Calu3 (cell line): ENCODE data around the gene RGS17. TPM values are rescaled to one million over a fixed set of nuclear protein-coding genes. Genes with fewer than 3 reads are reported as not detected.
A peak's percentile ranks its signal among the peaks of the same experiment; 100 is the strongest.
"Not testable (repeated sequence)": the region's sequence is repeated elsewhere in the genome, so short reads cannot be mapped to it uniquely, and the experiment has no call there.

Experiments
- BruUV-seq: library from RNA; stranded (reverse); fragments of 400-500 nt; replicated peaks from 2 replicates; lab custom pipeline; 2021; lab: Mats Ljungman, UMichigan
- CTCF ChIA-PET: fragments of 300-600 bp; sonication (Branson Sonifier 250); formaldehyde crosslinking; loops from one replicate; lab custom pipeline; 2022; ENCODE audit warnings: antibody characterized with exemption; lab: Charles Lee
- DNase-seq: peaks from one replicate; pipeline ENCODE4 v3.0.0; 2022
- H3K27ac Mint-ChIP-seq: one replicate; pipeline ENCODE4 v1.8.0; 2022; ENCODE audit warnings: mixed read lengths; ENCODE audit not compliant: unreplicated experiment
- H3K27me3 Mint-ChIP-seq: one replicate; pipeline ENCODE4 v1.8.0; 2022; ENCODE audit warnings: mixed read lengths; ENCODE audit not compliant: unreplicated experiment
- H3K36me3 Mint-ChIP-seq: one replicate; pipeline ENCODE4 v1.8.0; 2022; ENCODE audit warnings: mild to moderate bottlenecking, moderate library complexity, mixed read lengths; ENCODE audit not compliant: insufficient read depth, unreplicated experiment
- H3K4me1 Mint-ChIP-seq: one replicate; pipeline ENCODE4 v1.8.0; 2022; ENCODE audit warnings: mild to moderate bottlenecking, low read depth, mixed read lengths; ENCODE audit not compliant: unreplicated experiment
- H3K4me3 Mint-ChIP-seq: one replicate; pipeline ENCODE4 v1.8.0; 2022; ENCODE audit warnings: mild to moderate bottlenecking, low read depth, moderate library complexity, mixed read lengths; ENCODE audit not compliant: unreplicated experiment
- H3K9me3 Mint-ChIP-seq: one replicate; pipeline ENCODE4 v1.8.0; 2022; ENCODE audit warnings: low read depth, mixed read lengths; ENCODE audit not compliant: unreplicated experiment
- CTCF ChIP-seq: fragments of 200-600 bp; IDR thresholded peaks from one replicate; pipeline ENCODE4 v1.8.0; 2022; ENCODE audit warnings: antibody characterized with exemption; ENCODE audit not compliant: unreplicated experiment
- intact Hi-C: fragments of 100-400 bp; cut with micrococcal nuclease; formaldehyde crosslinking; loops from one replicate; pipeline ENCODE4 v1.10.0; 2022; ENCODE audit not compliant: unreplicated experiment
- total RNA-seq: library from RNA; stranded (reverse); gene quantifications from 2 replicates; pipeline ENCODE4 v1.2.3, GENCODE V29; 2022

The RGS17 gene
- total RNA-seq, 1 experiment from 2014 or later: 0.78 TPM

- TF ChIP-seq CTCF: no peak
- Mint-ChIP-seq H3K27me3 (no peaks in the 10 kb centered on the region), H3K4me1 (peaks cover 19% of the 10 kb centered on the region), H3K36me3 (peaks cover 27% of the 10 kb centered on the region), H3K9me3 (no peaks in the 10 kb centered on the region), H3K4me3 (peak within 1 kb of the TSS; percentile 94), H3K27ac (peak within 1 kb of the TSS; percentile 94)
- peak; percentile 87 for DNase-seq
- CTCF ChIA-PET: no interaction called here
- intact Hi-C loops: no loop called here
- TSS peak; percentile 88 for BruUV-seq
These were observed 128.3 kb downstream of the RGS17 start, which contains the start of gene MTRF1L for GRCh38 chr6:153002613-153003365. Gene MTRF1L (minus strand): TSS chr6:153002709. CDS start chr6:153002685, 24 bp downstream.

- BruUV-seq: TSS peak; percentile 69
- DNase-seq: no peak
These were observed 129.1 kb downstream of the RGS17 start for GRCh38 chr6:153001767-153002612.

GRCh38 chr6:153000790-153001189 lies 130.3 kb downstream of the RGS17 start:
- Mint-ChIP-seq H3K36me3 (peaks cover 40% of the 10 kb centered on the region), H3K4me1 (peaks cover 19% of the 10 kb centered on the region), H3K27ac (peak overlapping the region; percentile 94), H3K4me3 (peak overlapping the region; percentile 94)
- H3K27me3 Mint-ChIP-seq, BruUV-seq, intact Hi-C loops, H3K9me3 Mint-ChIP-seq, DNase-seq: not testable (repeated sequence)
- CTCF ChIA-PET: interaction anchor here (0.7 kb wide), 1 partner anchor 1050 kb away, joined by 5 read pairs; no protein-coding TSS in a partner anchor

More at GRCh38 chr6:153001767-153002612, 129.1 kb downstream of the RGS17 start:
- Mint-ChIP-seq H3K4me3 (peak overlapping the region; percentile 94), H3K4me1 (peaks cover 19% of the 10 kb centered on the region), H3K9me3 (no peaks in the 10 kb centered on the region), H3K27me3 (no peaks in the 10 kb centered on the region), H3K27ac (peak overlapping the region; percentile 94), H3K36me3 (peaks cover 32% of the 10 kb centered on the region)
- CTCF ChIA-PET: no interaction called here
- no peak for TF ChIP-seq CTCF
- intact Hi-C loops: no loop called here

GRCh38 chr6:153000243-153000642 lies 130.8 kb downstream of the RGS17 start:
- BruUV-seq: no TSS peak
- H3K4me3 Mint-ChIP-seq: no peak overlapping the region
- intact Hi-C loops: no loop called here
- no peak overlapping the region for H3K27ac Mint-ChIP-seq
- peaks cover 40% of the 10 kb centered on the region for H3K36me3 Mint-ChIP-seq
- no peak for DNase-seq
- no peaks in the 10 kb centered on the region for H3K27me3 Mint-ChIP-seq
- no peaks in the 10 kb centered on the region for H3K9me3 Mint-ChIP-seq
- CTCF ChIA-PET: interaction anchor here (0.7 kb wide), 1 partner anchor 1050 kb away, joined by 5 read pairs; no protein-coding TSS in a partner anchor
- TF ChIP-seq CTCF: no peak
- peaks cover 19% of the 10 kb centered on the region for H3K4me1 Mint-ChIP-seq

- H3K4me3 Mint-ChIP-seq, H3K27ac Mint-ChIP-seq, DNase-seq, intact Hi-C loops, CTCF ChIA-PET, BruUV-seq, H3K27me3 Mint-ChIP-seq, H3K9me3 Mint-ChIP-seq: not testable (repeated sequence)
- Mint-ChIP-seq H3K4me1 (peaks cover 19% of the 10 kb centered on the region), H3K36me3 (peaks cover 40% of the 10 kb centered on the region)
These were observed 131.5 kb downstream of the RGS17 start for GRCh38 chr6:152999538-152999937.
